Adrenal gland (tissue), 5 donors: ENCODE results near the gene SFN.

Source experiments
- POLR2A ChIP-seq, 2 donors: fragments of 450-650 bp; IDR thresholded peaks; one replicate each; pipeline ENCODE4 v1.6.1; 2017; ENCODE audit warnings: antibody characterized with exemption in 2 of 2, mild to moderate bottlenecking in 2 of 2, moderate library complexity in 1 of 2
- TF ChIP-seq, protein P1 (sequence below), 6 experiments: fragments of 450-650 bp in 4 of 6; fragments of 200-600 bp in 2 of 6; sonication (generic) in 1 of 6; IDR thresholded peaks; 1 replicate in 5 of 6; 2 replicates in 1 of 6; pipeline versions ENCODE4 v1.5.1 to v1.8.0; 2016 to 2021; ENCODE audit warnings: antibody characterized with exemption in 6 of 6, mild to moderate bottlenecking in 2 of 6, moderate library complexity in 1 of 6
- donor health status: DM: no; HTN: no; CAD: no.

DNA sequence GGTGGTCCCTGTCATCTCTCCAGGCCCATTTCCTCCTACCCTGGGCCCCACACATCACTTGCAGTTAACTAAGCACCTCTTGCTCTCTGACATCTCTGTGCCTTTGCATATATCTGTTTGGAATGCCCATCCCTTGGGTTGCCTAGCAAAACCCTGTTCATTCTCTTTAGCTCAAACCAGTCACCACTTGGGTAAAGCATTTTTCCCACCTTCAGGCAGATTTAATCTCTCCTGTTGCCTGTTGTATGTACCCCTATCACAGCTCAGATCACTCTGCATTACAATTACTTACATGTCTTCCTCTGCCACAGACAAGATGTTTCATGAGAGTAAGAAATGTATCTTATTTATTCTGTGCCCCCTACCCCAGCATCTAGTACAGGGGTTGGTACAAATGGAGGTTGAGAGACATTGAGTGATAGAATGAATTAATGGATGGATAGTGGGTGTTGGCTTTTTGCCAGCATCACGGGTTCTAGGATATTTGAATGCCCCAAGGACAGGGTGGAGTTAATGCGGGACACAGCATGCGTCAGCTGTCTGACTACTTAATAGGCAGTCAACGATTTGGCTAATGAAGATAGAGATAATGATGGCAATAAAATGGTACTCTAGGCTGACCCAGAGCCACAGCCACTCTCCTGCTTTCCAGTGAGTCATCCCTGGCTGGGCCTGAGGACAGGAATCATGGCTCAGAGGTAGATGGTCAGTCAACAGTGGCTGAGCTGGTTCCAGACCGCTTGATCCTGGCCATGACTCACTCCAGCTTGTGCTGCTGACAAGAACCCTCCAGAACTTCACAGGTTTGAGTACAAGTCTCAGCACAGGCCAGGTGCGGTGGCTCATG is 44.3 kb downstream of the SFN start:
- TF ChIP-seq, protein P1, sequence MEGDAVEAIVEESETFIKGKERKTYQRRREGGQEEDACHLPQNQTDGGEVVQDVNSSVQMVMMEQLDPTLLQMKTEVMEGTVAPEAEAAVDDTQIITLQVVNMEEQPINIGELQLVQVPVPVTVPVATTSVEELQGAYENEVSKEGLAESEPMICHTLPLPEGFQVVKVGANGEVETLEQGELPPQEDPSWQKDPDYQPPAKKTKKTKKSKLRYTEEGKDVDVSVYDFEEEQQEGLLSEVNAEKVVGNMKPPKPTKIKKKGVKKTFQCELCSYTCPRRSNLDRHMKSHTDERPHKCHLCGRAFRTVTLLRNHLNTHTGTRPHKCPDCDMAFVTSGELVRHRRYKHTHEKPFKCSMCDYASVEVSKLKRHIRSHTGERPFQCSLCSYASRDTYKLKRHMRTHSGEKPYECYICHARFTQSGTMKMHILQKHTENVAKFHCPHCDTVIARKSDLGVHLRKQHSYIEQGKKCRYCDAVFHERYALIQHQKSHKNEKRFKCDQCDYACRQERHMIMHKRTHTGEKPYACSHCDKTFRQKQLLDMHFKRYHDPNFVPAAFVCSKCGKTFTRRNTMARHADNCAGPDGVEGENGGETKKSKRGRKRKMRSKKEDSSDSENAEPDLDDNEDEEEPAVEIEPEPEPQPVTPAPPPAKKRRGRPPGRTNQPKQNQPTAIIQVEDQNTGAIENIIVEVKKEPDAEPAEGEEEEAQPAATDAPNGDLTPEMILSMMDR (IDR thresholded peaks at IDR 0.05): no peak
- no peak for TF ChIP-seq POLR2A (IDR thresholded peaks at IDR 0.05)
